ENCODE measurements around the gene FZR1.

- TF ChIP-seq CTCF (IDR thresholded peaks at IDR 0.05) (peak; percentile 51), CBX2 (IDR thresholded peaks at IDR 0.05; ENCODE audit: borderline replicate concordance, low read depth) (no peak), POLR2A (IDR thresholded peaks at IDR 0.05; ENCODE audit: low read length) (no peak), EP300 (IDR thresholded peaks at IDR 0.05) (no peak), BHLHE40 (IDR thresholded peaks at IDR 0.05; ENCODE audit: low read depth, low read length) (no peak)
Measured at GRCh38 chr19:3575260-3575741, 69.2 kb downstream of the FZR1 start.

Measured in A549 (cell line).